MM.1S (cell line): ENCODE results near the gene ZNF710.

ENCODE experiments used
- CTCF ChIP-seq: fragments of 300-600 bp; sonication (generic); IDR thresholded peaks from 2 replicates; pipeline ENCODE4 v1.5.1; 2016; ENCODE audit warnings: antibody characterized with exemption, low read length, mixed read lengths
- EZH2 ChIP-seq: fragments of 300-600 bp; sonication (generic); optimal IDR thresholded peaks from 2 replicates; pipeline ENCODE3; 2017; ENCODE audit warnings: low read depth, mild to moderate bottlenecking, antibody characterized with exemption, low read length, mixed read lengths
- EZH2phosphoT487 ChIP-seq: fragments of 300-600 bp; sonication (generic); IDR thresholded peaks from 2 replicates; pipeline ENCODE4 v1.6.1; 2018; ENCODE audit warnings: antibody characterized with exemption, low read length

GRCh38 chr15:90058308-90058707 is 57.2 kb downstream of the ZNF710 start:
- no peak for TF ChIP-seq CTCF
- TF ChIP-seq EZH2 = no peak
- no peak for TF ChIP-seq EZH2phosphoT487
